Testis (tissue), 3 donors: Measurements from ENCODE around the gene YOD1. TPM values are rescaled to one million over a fixed set of nuclear protein-coding genes. Genes with fewer than 3 reads are reported as not detected.
A peak's percentile ranks its signal among the peaks of the same experiment; 100 is the strongest.

Source experiments
- DNase-seq: peaks from one replicate; pipeline ENCODE4 v3.0.0-alpha.2; 2019
- H3K27ac ChIP-seq, 2 donors: fragments of 200-600 bp; sonication (generic); one replicate each; pipeline ENCODE4 v1.5.1; 2019
- H3K27me3 ChIP-seq: fragments of 200-600 bp; sonication (generic); one replicate; pipeline ENCODE4 v1.5.1; 2019
- H3K36me3 ChIP-seq: fragments of 200-600 bp; sonication (generic); one replicate; pipeline ENCODE4 v1.5.1; 2017; ENCODE audit warnings: low read depth; ENCODE audit errors: missing control alignments
- H3K4me1 ChIP-seq: fragments of 200-600 bp; sonication (generic); one replicate; pipeline ENCODE4 v1.5.1; 2019
- H3K4me3 ChIP-seq, 2 donors: fragments of 200-600 bp; sonication (generic); one replicate each; pipeline ENCODE4 v1.5.1; 2017 to 2019
- H3K9me3 ChIP-seq: fragments of 200-600 bp; sonication (generic); one replicate; pipeline ENCODE4 v1.5.1; 2017
- CTCF ChIP-seq, 3 experiments: fragments of 450-650 bp in 2 of 3; fragments of 200-600 bp in 1 of 3; sonication (generic) in 1 of 3; IDR thresholded peaks; one replicate each; pipeline ENCODE4 v1.5.1; 2016 to 2019; ENCODE audit warnings: antibody characterized with exemption in 3 of 3, mild to moderate bottlenecking in 2 of 3, moderate library complexity in 1 of 3
- POLR2A ChIP-seq: fragments of 450-650 bp; IDR thresholded peaks from one replicate; pipeline ENCODE4 v1.6.1; 2017; ENCODE audit warnings: antibody characterized with exemption, mild to moderate bottlenecking, moderate library complexity
- WGBS, 2 donors: methylation state at CpG; one replicate each; pipeline ENCODE4 v1.1.5; 2018; 5-methylcytosine and 5-hydroxymethylcytosine counted together
- intact Hi-C: fragments of 100-400 bp; cut with DNase I; formaldehyde crosslinking; loops from one replicate; pipeline ENCODE4 v1.15.1; 2023; ENCODE audit warnings: low total_unique reads
- polyA plus RNA-seq: library from polyadenylated mRNA; stranded (reverse); fragments of 350-450 nt; fragmentation: Illumina TruSeq; extraction: RNeasy Lipid Tissue Mini Kit (QIAGEN cat#74804); gene quantifications from one replicate; pipeline ENCODE4 v1.2.3, GENCODE V29; 2014; ENCODE audit warnings: low read depth, low replicate concordance; ENCODE audit not compliant: insufficient read depth
- total RNA-seq, 2 donors: library from RNA; depleted of rRNA; stranded (reverse); fragments of >200 nt; gene quantifications; one replicate each; pipeline ENCODE4 v1.2.3, GENCODE V29; 2016

Gene YOD1
- total and polyA plus RNA-seq, 3 donors from 2014 or later: 8.7 to 12.3 (median 10.9) TPM

DNA sequence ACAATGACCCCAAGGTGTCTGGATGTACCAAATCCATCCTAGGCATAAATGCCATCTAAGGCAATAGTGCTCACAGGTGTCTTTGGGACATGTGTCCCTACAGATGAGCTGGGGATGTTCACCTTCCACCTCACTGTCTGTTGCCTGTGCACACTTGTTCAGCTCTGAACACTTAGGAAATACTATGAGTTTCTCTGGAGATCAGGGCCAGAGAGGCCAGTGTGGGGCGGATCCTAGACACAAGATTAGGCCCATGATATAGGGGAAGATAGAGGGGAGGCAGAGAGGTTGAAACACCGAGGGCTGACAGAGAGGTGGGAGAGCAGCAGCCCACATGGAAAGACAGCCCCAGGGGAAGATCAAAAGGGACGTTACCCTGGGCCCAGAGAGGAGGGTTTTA is 44.1 kb downstream of the YOD1 start:
- no peaks in the 10 kb centered on the region for H3K36me3 ChIP-seq
- peaks cover 18% of the 10 kb centered on the region for H3K4me1 ChIP-seq
- H3K4me3 ChIP-seq: no peak overlapping the region
- H3K27me3 ChIP-seq: no peaks in the 10 kb centered on the region
- 50 to 74% methylated on average over 3 of the region's 3 CpGs for WGBS, 2 donors
- H3K27ac ChIP-seq: no peak overlapping the region
- intact Hi-C loops: no loop called here
- H3K9me3 ChIP-seq: no peaks in the 10 kb centered on the region
- no peak for DNase-seq
- TF ChIP-seq CTCF (IDR thresholded peaks at IDR 0.05) (no peak), POLR2A (no peak)

DNA sequence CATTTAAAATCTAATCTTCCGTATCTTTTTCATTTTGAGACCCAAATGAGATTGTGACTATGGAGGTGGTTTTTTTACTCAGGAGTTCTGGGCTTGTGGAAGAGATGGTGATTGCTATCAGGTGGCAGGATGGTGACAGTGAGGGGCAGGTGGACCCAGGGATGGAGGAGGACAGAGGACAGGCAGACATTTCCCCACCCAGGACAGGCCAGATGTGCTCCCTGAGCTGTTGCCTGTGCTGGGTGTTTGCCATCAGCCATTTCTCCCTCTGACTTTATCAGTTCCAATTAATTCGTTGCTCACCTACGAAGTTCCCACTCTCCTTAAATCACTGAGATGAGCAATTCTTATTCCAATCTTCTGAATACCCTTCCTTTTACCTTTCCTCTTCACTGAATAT is 44.9 kb downstream of the YOD1 start:
- H3K9me3 ChIP-seq: no peaks in the 10 kb centered on the region
- WGBS, 2 donors: 76 to 80% methylated on average over 3 of the region's 3 CpGs
- no peaks in the 10 kb centered on the region for H3K27me3 ChIP-seq
- H3K27ac ChIP-seq: no peak overlapping the region
- no peak overlapping the region for H3K4me3 ChIP-seq
- no peak for DNase-seq
- H3K36me3 ChIP-seq: no peaks in the 10 kb centered on the region
- intact Hi-C loops: no loop called here
- TF ChIP-seq POLR2A (no peak), CTCF (IDR thresholded peaks at IDR 0.05) (no peak)
- H3K4me1 ChIP-seq: peaks cover 18% of the 10 kb centered on the region

DNA sequence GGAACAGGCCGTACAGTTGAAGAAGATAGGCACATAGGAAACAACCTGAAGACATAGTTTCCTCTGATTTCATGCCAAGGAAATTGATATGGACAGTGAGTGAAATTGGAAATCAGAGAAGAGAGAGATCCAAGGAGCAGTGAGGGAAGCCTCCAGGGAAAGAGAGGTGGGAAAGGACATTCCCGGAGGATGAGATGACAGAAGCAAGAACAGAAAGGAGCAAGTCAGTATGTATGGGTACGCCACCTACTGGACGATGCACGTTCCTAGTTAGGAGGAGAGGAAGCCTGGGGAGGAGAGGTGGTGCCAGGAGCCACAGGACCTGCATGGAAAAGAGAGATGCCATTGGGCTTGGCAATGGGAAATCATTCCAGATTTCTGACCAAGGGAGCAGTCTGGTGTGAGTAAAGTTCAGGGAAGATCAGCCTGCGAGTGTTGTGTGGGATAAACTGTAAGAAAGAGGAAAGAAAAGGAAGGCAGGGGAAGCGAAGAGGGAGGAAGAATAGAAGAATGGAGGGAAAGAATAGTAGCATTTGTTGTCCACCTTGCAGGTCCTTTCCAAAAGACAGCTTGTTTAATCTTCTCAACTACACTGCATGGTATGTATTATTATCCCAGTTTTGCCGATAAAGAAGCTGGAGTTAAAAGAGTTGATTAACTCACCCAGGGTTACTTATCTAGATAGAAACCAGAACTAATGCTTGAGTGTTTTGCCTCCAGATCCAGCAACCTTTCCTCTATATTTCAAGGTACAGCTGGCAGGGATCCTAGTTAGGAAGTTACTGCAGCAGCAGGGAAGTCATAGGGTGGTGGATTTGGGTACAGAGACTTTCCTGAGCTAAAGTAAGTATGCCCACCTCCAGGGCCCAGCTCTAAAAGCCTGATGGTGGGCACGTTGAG is 45.8 kb downstream of the YOD1 start:
- no peaks in the 10 kb centered on the region for H3K27me3 ChIP-seq
- 53 to 54% methylated on average over 9 of the region's 9 CpGs for WGBS, 2 donors
- peaks cover 12% of the 10 kb centered on the region for H3K4me1 ChIP-seq
- H3K27ac ChIP-seq: no peak overlapping the region
- TF ChIP-seq POLR2A (no peak), CTCF (IDR thresholded peaks at IDR 0.05) (peak in 2 of 3 experiments; percentile 42 to 45)
- no peaks in the 10 kb centered on the region for H3K9me3 ChIP-seq
- intact Hi-C loops: no loop called here
- no peaks in the 10 kb centered on the region for H3K36me3 ChIP-seq
- DNase-seq: peak; percentile 79
- no peak overlapping the region for H3K4me3 ChIP-seq

DNA sequence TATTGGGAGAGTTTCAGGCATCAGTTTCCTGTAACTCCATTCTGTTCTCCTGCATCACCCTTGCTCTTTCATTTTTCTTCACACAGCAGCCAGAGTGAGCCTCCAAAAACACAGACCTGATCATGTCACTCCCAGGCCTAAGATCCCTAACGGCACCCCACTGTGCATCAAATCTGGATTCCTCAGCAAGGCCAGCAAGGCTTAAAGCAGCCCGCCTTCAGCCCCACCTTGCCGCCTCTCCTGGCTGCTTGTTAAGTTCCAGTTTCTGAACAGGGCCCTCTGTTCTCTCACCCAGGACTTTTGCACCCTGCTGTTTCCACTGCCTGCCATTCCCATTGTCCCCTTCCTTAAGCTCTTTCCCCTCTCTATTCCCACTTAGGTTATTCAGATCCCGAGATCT is 47.8 kb downstream of the YOD1 start:
- TF ChIP-seq POLR2A (no peak), CTCF (IDR thresholded peaks at IDR 0.05) (no peak)
- no peak overlapping the region for H3K27ac ChIP-seq
- H3K36me3 ChIP-seq: no peaks in the 10 kb centered on the region
- no peak for DNase-seq
- WGBS, 2 donors: 83 to 94% methylated on average over 4 of the region's 4 CpGs
- H3K4me3 ChIP-seq: no peak overlapping the region
- intact Hi-C loops: no loop called here
- H3K4me1 ChIP-seq: no peaks in the 10 kb centered on the region
- H3K27me3 ChIP-seq: no peaks in the 10 kb centered on the region
- H3K9me3 ChIP-seq: no peaks in the 10 kb centered on the region

DNA sequence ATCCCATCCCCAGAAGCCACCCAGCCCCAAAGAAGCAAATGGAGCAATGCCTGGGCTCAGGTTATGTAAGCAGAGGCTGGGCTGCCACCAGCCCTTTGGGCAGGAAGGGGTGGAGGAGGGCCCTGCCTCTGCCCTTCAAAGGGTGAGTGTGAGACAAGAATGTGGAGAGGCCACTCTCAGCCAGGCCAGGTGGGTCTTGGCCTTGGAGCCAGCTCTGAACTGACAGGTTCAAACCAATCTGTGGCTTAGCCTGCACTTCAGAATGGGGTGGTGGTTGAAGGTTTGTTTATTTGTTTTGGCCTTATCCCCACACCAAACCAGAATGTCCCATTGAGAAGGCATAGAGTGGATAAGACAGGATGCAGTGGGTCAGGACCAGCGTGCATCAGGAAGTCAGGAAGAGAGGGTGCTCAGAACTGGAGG is 48.3 kb downstream of the YOD1 start:
- intact Hi-C loops: no loop called here
- Histone ChIP-seq H3K4me1 (no peaks in the 10 kb centered on the region), H3K27ac (no peak overlapping the region), H3K36me3 (no peaks in the 10 kb centered on the region), H3K27me3 (no peaks in the 10 kb centered on the region), H3K4me3 (no peak overlapping the region), H3K9me3 (no peaks in the 10 kb centered on the region)
- 53 to 78% methylated on average over 1 of the region's 1 CpG for WGBS, 2 donors
- no peak for TF ChIP-seq POLR2A
- TF ChIP-seq CTCF (IDR thresholded peaks at IDR 0.05): no peak
- DNase-seq: no peak
